Ectodermal cell (in vitro differentiated cells): ENCODE data around the gene TTLL11.

Source experiments
- H3K27ac ChIP-seq: 2 replicates; pipeline ENCODE4 v1.7.0; 2013; ENCODE audit warnings: mild to moderate bottlenecking, low read depth, low read length; ENCODE audit not compliant: insufficient read depth, poor library complexity, severe bottlenecking
- H3K27me3 ChIP-seq: 2 replicates; pipeline ENCODE4 v1.7.0; 2013; ENCODE audit warnings: mild to moderate bottlenecking, low read length; ENCODE audit not compliant: insufficient read depth, control insufficient read depth, poor library complexity, severe bottlenecking
- H3K36me3 ChIP-seq: one replicate; pipeline ENCODE4 v1.7.0; 2013; ENCODE audit warnings: low read length; ENCODE audit not compliant: control insufficient read depth, insufficient read depth
- H3K4me1 ChIP-seq: one replicate; pipeline ENCODE4 v1.7.0; 2013; ENCODE audit warnings: low read length; ENCODE audit not compliant: control insufficient read depth, insufficient read depth
- H3K4me3 ChIP-seq: 2 replicates; pipeline ENCODE4 v1.7.0; 2013; ENCODE audit warnings: low read depth, low read length, control low read depth; ENCODE audit not compliant: insufficient read depth
- H3K9me3 ChIP-seq: 2 replicates; pipeline ENCODE4 v1.7.0; 2013; ENCODE audit warnings: mild to moderate bottlenecking, low read length, moderate library complexity; ENCODE audit not compliant: control insufficient read depth
- WGBS, 2 experiments: methylation state at CpG; one replicate each; pipeline ENCODE4 v1.1.7; 2013; ENCODE audit warnings: missing lambda C conversion rate in 2 of 2; 5-methylcytosine and 5-hydroxymethylcytosine counted together

TTLL11 gene

DNA sequence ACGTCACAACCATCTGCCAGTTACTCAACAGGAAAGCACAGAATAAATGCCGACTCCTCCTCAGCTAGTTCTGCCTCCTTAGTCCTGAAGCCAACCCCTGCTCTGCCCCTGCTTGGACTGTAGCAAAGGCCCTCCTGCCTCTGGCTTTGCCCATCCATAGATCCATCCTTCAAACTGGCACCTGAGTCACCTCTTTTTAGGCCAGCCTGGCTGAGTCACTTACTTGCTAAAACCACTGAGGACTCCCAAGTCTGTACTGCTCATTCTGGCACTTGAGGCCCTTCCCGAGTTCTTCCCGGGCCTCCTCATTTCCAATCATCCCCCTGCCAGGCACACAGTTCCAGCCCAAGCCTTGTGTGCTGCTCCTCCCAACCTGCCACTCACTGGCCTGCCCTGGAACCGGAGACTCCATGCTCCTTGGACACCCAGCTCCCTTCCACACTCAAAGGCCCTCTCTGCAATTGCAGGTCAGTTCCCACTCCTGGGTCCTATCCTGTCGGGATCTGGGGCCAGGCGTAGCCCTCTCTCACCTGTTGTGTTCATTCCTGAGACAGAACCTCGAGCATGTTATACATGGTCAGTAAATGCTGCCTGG, 221.6 kb downstream of the TTLL11 start:
- no peaks in the 10 kb centered on the region for H3K9me3 ChIP-seq
- no peaks in the 10 kb centered on the region for H3K4me1 ChIP-seq
- H3K27ac ChIP-seq: no peak overlapping the region
- H3K36me3 ChIP-seq: no peaks in the 10 kb centered on the region
- WGBS, 2 experiments: 79 to 80% methylated on average over 8 of the region's 8 CpGs
- peaks cover 8% of the 10 kb centered on the region for H3K27me3 ChIP-seq
- H3K4me3 ChIP-seq: no peak overlapping the region

DNA sequence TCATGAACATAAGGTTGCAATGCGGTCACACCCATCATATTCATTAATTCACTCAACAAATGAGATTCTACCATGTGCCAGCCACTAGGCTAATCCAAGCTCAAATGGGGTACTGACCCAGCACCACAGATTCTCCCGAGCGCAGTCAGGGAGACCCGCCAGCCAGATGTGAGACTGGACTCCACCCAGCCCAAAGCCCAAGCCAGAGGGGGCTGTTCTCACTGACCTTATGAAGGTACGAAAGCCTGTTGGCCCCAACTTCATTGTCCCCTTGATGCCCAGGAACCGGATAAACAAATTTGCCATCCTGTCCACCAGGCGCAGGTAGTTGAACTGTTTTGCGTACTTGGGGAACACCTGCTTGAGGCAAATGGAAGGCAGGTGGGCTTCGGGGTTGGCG, 222.8 kb downstream of the TTLL11 start:
- Histone ChIP-seq H3K27ac (no peak overlapping the region), H3K4me1 (peaks cover 1% of the 10 kb centered on the region), H3K36me3 (no peaks in the 10 kb centered on the region), H3K4me3 (no peak overlapping the region), H3K27me3 (peaks cover under 1% of the 10 kb centered on the region), H3K9me3 (no peaks in the 10 kb centered on the region)
- WGBS, 2 experiments: 95% methylated on average over 10 of the region's 10 CpGs

DNA sequence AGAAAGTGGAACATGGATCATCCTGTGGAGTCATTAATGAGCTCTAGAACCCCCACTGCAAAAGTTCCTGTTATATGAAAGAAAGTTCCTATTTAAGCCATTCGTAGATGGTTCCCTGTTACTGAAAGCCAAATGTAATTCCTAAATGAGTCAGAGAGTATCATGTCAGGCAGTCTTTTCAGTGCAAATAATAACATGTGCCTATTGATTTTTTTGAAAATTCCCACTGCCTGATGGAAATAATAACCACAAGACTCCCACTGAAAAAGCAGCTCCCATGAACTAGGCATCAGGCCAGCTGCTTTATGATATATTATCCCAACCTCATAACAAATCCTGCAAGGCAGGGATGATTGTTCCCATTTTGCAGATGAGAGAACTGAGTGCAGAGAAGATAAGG, 224.5 kb downstream of the TTLL11 start:
- H3K27me3 ChIP-seq: peaks cover 6% of the 10 kb centered on the region
- 97 to 100% methylated on average over 1 of the region's 1 CpG for WGBS, 2 experiments
- H3K4me1 ChIP-seq: peaks cover 7% of the 10 kb centered on the region
- no peak overlapping the region for H3K27ac ChIP-seq
- H3K4me3 ChIP-seq: no peak overlapping the region
- H3K9me3 ChIP-seq: no peaks in the 10 kb centered on the region
- no peaks in the 10 kb centered on the region for H3K36me3 ChIP-seq

DNA sequence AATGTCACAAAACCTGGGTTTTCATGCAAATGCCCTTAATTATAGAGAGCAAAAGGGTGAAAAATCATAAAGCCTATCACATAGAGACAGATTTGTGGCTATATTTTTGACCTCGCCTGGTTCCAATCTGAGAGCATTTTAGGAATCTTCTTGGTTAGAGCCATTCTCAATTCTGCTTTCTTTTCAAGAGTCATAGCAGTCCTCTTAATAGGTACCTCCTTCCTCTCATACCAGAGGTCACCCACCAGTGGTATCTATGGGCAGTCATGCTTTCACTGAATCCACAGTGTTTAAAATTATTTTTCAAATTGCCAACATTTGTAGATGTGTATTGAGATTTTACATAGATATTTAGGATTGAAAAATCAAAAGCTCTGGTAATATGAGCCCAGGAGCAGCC, 226.2 kb downstream of the TTLL11 start:
- no peaks in the 10 kb centered on the region for H3K9me3 ChIP-seq
- no peak overlapping the region for H3K4me3 ChIP-seq
- H3K4me1 ChIP-seq: peaks cover 18% of the 10 kb centered on the region
- peaks cover 8% of the 10 kb centered on the region for H3K27me3 ChIP-seq
- WGBS, 2 experiments: 90 to 100% methylated on average over 1 of the region's 1 CpG
- no peak overlapping the region for H3K27ac ChIP-seq
- no peaks in the 10 kb centered on the region for H3K36me3 ChIP-seq

DNA sequence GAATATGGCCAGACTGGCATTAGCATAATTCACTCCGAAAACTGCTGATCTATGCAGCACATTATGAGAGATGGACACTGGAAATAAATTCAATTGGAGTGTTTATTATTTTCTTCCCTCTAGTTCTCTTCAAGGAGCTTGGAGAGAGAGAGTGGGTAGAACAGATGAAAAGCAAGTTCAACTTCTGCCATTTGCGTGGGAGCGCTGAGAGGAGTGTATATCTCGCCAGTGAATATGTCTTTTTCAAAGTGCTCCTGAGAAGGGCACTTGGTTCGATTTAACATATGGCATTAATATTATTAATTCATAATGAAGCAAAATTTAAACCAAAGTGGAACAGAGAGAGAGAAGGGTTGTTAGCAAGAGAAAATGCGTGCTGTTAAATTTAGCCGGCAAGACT, 227.2 kb downstream of the TTLL11 start:
- Histone ChIP-seq H3K4me3 (no peak overlapping the region), H3K27me3 (peaks cover 8% of the 10 kb centered on the region), H3K36me3 (no peaks in the 10 kb centered on the region), H3K4me1 (peaks cover 22% of the 10 kb centered on the region), H3K27ac (no peak overlapping the region), H3K9me3 (no peaks in the 10 kb centered on the region)
- 89 to 91% methylated on average over 6 to 7 of the region's 7 CpGs for WGBS, 2 experiments

DNA sequence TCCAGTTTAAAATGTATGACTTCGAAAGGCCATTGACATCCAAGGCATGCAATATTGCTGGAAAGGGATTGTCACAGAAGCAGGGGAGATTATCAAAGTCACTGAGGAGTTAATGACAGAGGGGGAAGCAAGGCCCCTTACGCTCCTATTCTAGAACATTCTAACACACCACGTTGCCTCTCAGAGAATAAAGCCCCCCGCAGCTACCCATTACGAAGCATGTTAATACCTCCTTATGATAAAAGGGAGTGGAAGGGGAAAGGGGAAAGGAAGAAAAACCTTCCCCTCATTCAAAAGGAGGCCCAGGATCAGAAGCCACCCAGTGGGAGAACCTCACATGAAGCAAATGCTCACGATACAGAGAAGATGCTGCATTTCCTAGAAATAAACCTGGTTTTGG, 228.0 kb downstream of the TTLL11 start:
- no peak overlapping the region for H3K27ac ChIP-seq
- H3K27me3 ChIP-seq: peaks cover 8% of the 10 kb centered on the region
- no peak overlapping the region for H3K4me3 ChIP-seq
- no peaks in the 10 kb centered on the region for H3K9me3 ChIP-seq
- peaks cover 22% of the 10 kb centered on the region for H3K4me1 ChIP-seq
- WGBS, 2 experiments: 57 to 58% methylated on average over 2 of the region's 6 CpGs
- H3K36me3 ChIP-seq: no peaks in the 10 kb centered on the region

DNA sequence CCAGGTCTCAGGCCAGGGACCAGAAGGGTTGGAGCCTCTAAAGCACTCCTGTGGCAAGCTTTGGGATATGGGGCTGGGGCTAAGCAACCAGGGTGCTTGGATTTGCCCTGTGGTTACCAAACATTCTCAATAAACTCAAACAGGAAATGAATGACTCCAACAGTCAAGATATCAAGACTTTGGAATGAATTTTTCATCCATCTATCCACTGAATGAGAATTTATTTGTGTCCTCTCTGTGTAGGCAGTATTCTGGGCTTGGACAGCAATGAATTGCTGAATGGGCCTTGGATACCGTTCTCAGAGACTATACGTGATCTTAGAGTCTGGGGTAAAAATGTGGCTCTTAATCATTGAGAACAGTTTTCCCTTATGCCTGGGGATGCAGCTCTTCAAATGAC, 229.2 kb downstream of the TTLL11 start:
- Histone ChIP-seq H3K27me3 (peaks cover 8% of the 10 kb centered on the region), H3K27ac (no peak overlapping the region), H3K36me3 (no peaks in the 10 kb centered on the region), H3K4me3 (no peak overlapping the region), H3K4me1 (peaks cover 22% of the 10 kb centered on the region), H3K9me3 (no peaks in the 10 kb centered on the region)
- 95 to 96% methylated on average over 2 of the region's 2 CpGs for WGBS, 2 experiments

DNA sequence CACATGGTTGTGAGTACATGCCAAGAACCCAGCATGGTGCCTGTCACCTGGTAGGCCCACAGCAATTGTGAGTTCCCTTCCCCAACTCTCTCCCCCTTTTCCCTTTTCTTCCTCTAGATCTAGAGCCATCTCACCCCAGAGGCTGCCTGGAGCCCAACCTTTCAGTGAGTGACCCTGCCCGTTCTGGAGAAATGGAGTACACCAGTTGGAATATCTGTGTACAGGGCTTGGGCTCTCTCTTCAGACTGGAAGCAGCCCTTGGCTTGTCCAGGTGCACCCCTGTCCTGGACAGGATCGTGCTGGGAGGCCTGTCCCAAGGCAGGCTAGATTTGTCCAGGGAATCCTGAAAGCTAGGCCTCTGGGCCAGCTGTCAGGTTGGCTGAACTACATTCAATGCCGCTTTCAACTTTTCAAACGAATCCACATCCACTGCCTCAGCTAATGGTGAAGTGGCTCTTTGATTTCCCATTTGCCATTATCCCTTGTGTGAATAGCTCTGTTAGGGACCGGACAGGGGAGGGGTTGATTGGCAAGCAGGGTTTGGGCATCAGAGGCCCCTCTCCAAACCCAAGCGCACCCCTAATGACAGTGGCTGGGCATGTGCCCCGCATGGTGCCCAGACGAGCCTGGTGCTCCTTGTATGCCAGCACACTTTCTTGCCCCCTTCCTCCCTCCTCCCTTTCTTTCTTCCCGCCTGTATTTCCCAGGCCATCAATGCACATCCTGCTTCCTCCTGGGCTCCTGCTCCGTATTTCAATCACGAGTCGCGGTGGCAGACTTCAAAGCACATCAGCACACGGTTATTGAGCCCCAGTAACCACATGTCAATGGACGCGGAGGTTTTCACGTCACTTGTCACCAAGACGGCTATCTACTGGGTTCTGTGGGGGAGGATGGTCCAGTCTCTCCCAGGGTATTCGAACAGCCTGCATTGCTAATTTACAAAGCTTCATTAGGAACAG, 230.5 kb downstream of the TTLL11 start:
- peaks cover 8% of the 10 kb centered on the region for H3K27me3 ChIP-seq
- H3K4me1 ChIP-seq: peaks cover 22% of the 10 kb centered on the region
- H3K27ac ChIP-seq: no peak overlapping the region
- no peaks in the 10 kb centered on the region for H3K36me3 ChIP-seq
- WGBS, 2 experiments: 64 to 66% methylated on average over 19 of the region's 19 CpGs
- no peaks in the 10 kb centered on the region for H3K9me3 ChIP-seq
- no peak overlapping the region for H3K4me3 ChIP-seq

DNA sequence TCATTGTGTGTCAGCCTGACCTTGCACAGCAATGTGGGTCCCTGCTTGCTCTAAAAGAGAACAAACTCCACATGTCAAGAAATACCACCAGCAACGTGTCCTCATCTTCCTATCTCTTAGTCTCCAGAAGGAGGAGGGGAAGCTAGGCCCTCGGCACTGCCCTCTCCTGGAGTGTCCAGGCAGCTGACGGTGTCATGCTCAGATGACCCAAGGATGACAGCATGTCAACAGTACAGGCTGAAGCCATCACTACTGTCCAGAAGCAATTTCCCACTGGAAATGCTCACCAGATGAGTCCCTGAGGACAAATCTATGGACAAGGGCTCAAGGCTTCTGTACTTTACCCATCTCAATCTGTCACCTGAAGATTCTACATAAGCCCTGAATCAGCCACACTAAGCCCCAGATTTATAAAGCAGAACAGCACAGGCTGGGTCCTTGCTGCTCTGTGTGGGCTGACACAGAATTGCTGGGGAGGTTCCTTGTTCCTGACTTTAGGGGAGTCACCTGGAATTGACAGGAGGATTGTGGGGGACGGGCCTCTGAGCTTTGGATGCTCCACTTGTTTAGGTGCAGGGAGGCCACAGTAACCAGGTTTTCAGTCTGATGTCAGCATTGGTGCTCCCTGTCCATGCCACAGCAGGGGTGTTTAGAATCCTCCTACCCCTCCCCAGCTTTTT, 231.5 kb downstream of the TTLL11 start:
- Histone ChIP-seq H3K36me3 (no peaks in the 10 kb centered on the region), H3K27ac (no peak overlapping the region), H3K27me3 (peaks cover 8% of the 10 kb centered on the region)

DNA sequence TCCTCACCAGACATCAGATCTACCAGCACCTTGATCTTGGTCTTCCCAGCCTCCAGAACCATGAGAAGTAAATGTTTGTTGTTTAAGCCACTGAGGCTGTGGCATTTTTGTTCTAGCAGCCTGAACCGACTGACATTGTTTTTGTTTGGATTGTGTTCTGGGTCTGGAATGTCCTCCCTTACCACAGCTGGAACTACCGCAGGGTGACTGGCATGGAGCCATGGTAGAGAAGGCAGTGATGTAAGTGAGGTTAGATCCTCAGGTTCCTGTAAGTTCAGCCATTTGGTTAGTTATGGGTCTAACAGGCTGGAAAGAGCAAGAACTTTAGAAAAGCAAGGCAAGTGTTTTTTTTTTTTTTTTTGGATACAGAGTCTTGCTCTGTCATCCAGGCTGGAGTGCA, 232.4 kb downstream of the TTLL11 start:
- H3K9me3 ChIP-seq: no peaks in the 10 kb centered on the region
- 85 to 91% methylated on average over 2 of the region's 2 CpGs for WGBS, 2 experiments
- no peak overlapping the region for H3K4me3 ChIP-seq
- peaks cover 8% of the 10 kb centered on the region for H3K27me3 ChIP-seq
- peaks cover 22% of the 10 kb centered on the region for H3K4me1 ChIP-seq
- H3K36me3 ChIP-seq: no peaks in the 10 kb centered on the region
- H3K27ac ChIP-seq: no peak overlapping the region

More for the DNA sequence above, 231.5 kb downstream of the TTLL11 start:
- 71 to 72% methylated on average over 4 of the region's 4 CpGs for WGBS, 2 experiments
- Histone ChIP-seq H3K4me3 (no peak overlapping the region), H3K9me3 (no peaks in the 10 kb centered on the region), H3K4me1 (peaks cover 22% of the 10 kb centered on the region)
